ENCODE results near the gene ZG16.

- TF ChIP-seq CTCF (IDR thresholded peaks at IDR 0.05) = peak in 1 of 6 experiments; percentile 8
- TF ChIP-seq POLR2A (IDR thresholded peaks at IDR 0.05) = peak in 1 of 2 donors; percentile 53
Measured at GRCh38 chr16:29804455-29805231, 26.6 kb downstream of the ZG16 start.
